ENCODE measurements around the gene ARPC1B.
A peak's percentile ranks its signal among the peaks of the same experiment; 100 is the strongest.
"Not testable (repeated sequence)": the region's sequence is repeated elsewhere in the genome, so short reads cannot be mapped to it uniquely, and the experiment has no call there.

Gene ARPC1B

DNA sequence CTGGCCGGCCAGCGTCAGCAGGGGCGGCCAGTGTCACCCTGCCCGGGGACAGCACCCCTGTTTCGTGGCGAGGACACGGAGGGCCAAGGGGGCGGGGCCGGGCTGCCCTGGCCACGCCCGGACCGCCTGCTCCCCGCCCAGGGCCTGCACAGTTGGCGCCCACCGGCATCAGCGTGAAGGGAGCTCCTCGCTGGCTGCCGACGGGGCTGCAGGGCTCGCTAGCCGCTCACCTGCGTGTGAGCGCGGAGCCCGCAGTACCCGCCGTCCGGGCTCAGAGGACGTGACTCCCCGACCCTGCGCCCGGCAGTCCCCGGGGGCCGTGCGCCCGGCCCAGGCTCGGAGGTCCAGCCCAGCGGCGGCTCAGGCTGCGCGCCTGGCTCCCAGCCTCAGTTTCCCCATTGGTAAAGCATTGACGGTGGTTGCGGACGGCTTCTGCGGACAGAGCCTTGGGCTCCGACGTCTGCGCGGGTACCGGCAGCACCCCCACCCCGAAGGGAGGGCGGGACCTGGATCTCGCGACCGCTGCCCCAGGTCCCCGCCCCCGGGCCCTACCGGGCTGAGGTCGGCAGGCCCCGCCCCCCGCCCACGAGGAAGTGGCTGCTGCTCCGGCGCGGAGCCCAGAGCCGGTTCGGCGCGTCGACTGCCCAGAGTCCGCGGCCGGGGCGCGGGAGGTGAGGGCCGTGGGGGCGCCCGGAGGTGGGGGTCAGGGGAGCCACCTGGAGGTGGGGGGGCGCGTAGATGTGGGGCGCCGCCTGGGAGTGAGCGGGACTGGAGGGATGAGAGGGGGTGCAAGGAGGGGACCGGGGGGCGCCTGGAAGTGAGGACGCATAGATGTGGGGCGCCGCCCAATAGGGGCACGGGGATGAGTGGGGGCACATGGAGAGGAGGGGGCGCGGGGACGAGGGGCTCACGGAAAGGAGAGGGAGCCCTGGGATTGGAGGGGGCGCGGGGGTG lies at the start of gene ARPC1B:
Gene ARPC1B, plus strand, starts transcription at position 620 of the 954 bp plus-strand sequence. CDS start 10,985 bp downstream, outside the sequence.
- DNase-seq: peak in 1 of 2 experiments; percentile 89

DNA sequence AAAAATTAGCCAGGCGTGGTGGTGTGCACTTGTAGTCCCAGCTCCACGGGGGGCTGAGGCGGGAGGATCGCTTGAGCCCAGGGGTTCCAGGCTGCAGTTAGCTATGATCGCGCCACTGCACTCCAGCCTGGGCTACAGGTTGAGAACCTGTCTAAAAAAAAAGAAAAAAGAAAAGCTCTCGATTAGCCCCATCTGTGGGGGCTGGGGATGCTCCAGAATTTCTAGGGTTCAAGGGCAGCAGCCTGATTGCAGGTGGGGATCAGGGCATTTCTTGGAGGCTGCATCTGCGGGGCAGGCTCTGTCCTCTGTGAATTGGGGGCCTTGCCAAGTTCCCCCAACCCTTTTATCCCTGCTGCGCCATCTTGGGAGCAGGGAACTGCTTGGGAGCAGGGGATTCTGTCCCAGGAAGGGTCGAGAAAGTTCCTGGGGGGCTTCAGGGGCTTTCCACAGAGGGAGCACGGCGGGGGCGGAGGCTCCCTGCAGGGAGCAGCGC lies 49.5 kb upstream of the ARPC1B start:
- DNase-seq: peak in 1 of 2 experiments; percentile 37

DNA sequence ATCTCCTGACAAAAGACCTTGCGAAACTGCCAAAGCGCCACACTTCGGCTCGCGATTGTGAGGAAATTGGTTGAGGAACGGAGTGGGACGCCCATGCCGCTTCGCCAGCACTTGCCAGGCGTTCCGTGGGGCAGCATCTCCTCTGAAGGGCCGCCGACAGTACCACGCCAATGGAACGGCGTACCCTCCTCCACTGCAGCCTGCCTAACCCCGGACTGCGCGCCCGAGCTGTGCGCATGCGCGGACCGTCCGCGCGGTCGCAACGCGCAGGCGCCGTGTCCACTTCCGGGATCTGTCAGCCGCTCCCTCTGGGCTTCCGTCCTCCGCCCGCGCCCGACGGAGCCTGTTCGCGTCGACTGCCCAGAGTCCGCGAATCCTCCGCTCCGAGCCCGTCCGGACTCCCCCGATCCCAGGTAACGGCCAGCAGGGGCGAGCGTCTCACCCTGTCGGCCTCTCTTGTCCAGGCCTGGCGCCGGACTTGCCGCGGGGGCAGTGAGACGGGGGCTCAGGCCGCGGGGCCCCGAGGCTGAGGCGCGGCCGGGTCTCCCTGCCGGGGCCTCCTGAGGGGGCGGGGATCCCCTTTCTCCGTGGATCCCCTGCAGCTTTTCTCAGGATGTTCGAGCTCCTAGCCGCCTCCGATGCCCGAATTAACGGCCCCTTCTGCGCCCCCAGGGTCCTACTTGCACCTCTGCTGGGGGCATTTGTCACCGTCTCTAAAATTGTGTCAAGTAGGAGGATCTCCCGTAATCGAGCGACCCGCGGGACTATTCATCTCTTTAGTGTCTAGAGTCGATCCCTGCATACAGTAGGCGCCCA lies 48.7 kb upstream of the ARPC1B start, which contains the start of gene ARPC1A:
Gene ARPC1A, plus strand, starts transcription at position 307 of the 816 bp plus-strand sequence. CDS start 7,456 bp downstream, outside the sequence.
- DNase-seq: peak; percentile 87 to 97

DNA sequence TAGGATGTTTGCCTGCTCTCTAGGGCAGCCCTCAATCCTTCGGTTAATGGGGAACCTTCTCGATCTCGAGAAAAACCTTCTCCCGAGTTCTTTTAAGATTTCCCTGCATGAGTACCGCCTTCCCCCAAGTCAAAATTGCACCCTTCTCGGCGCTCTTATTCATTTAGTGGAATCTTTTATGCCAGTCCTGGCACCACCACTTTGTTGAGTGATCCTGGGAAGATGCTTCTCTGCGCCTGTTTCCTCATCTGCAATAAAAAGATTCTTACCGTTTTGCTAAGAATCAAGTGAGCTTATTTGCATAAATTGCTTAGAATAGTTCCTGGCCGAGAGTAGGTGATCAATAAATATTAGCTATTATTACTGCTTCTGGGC lies 48.1 kb upstream of the ARPC1B start:
- DNase-seq: no peak

DNA sequence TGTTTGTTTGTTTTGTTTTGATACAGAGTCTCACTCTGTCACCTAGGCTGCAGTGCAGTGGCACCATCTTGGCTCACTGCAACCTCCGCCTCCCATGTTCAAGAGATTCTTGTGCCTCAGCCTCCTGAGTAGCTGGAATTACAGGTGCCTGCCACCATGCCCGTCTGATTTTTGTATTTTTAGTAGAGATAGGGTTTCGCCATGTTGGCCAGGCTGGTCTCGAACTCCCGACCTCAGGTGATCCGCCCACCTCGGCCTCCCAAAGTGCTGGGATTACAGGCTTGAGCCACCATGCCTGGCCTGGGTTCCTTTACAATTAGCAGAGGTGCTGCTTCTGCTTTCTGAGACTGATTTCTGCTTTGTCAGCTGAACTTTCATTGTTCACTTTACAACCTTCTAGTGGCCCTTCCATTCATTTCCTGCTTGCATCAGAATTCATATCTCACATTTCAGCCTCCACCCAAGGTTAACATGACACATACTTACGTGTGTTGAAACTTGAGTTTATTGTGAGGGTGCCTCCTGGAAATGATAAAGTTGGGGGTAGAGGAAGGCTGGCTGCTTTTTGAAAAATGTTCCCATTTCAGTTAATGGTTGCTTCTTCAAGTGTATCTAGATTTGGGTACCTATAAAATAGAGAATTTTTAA lies 44.1 kb upstream of the ARPC1B start:
- DNase-seq: not testable (repeated sequence)

DNA sequence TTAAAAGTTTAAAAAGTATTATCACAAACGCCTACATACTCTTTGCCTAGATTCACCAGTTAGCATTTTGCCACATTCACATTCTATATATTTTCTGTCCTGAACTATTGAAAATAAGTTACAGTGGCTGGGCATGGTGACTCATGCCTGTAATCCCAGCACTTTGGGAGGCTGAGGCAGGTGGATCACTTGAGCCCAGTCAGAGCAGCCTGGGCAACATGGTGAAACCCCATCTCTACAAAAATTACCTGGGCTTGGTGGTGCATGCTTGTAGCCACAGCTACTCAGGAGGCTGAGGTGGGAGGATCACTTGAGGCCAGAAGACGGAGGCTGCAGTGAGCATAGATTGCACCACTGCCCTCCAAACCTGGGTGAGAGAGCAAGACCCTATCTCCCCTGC lies 43.5 kb upstream of the ARPC1B start:
- no peak for DNase-seq

DNA sequence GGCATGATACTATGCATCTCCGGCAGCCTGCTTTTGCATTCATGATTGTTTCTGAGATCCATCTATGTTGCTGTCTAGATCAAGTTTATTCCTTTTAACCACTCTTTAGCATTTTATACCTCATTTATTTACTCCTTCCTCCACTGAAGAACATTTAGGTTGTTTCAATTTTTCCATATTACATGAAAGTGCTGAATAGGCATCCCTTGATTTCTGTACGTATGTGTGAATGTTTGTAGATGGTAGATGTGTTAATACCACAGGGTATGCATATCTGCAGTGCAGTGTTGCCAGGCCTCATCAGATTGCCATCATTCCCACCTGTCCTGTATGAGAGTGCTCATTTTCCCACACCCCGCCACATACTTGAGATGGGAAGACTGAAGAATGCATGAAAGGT lies 34.9 kb upstream of the ARPC1B start:
- DNase-seq: no peak

DNA sequence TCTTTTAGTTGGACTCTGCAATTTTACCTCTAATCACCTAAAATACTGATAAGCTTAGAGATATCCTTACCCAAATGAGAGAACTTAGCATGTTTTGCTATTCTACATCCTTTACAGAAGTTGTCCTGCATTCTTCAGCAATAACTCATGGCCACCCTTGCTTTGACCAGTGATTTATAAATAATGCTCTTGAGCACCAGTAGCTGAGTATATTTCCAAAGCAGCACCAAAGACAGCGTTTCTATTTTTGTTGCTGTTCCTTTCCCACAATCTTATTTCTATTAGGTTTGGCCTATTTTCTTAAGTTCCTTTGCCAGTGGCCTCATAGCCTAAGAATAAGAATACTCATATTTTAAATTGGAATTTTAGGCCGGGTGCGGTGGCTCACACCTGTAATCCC lies 33.9 kb upstream of the ARPC1B start:
- no peak for DNase-seq

DNA sequence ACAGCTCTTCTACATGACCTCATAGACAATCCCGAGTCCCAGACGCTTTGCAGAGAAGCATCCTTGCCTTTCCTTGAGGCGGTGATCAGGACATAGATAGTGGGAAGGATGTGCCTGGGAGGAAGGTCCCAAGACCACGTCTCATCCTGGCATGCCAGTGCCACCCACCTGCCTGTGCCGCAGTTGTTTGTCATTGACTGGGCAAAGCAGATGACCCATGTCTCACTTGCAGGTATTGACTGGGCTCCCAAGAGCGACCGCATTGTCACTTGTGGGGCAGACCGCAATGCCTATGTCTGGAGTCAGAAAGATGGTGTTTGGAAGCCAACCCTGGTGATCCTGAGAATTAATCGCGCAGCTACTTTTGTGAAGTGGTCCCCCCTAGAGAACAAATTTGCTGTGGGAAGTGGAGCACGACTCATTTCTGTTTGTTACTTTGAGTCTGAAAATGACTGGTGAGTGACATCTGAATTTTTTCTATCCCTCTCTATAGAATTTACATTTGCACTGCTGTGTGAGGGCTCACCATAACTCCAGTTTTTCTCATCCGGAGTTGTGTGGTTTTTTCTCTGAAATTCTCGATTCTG lies 30.4 kb upstream of the ARPC1B start:
- no peak for DNase-seq

DNA sequence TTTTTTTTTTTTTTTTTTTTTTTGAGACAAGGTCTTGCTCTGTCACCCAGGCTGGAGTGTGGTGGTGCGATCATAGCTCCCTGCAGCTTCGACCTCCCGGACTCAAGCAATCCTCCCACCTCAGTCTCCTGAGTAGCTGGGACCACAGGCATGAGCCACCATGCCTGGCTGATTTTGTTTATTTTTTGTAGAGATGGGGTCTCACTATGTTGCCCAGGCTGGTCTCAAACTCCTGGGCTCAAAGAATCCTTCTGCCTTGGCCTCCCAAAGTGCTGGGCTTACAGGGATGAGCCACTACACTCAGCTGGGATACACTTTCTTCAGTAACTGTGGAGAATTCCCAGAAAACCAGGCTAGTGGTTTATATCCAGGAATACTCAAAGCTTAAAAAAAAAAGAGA lies 23.9 kb upstream of the ARPC1B start:
- DNase-seq: not testable (repeated sequence)

DNA sequence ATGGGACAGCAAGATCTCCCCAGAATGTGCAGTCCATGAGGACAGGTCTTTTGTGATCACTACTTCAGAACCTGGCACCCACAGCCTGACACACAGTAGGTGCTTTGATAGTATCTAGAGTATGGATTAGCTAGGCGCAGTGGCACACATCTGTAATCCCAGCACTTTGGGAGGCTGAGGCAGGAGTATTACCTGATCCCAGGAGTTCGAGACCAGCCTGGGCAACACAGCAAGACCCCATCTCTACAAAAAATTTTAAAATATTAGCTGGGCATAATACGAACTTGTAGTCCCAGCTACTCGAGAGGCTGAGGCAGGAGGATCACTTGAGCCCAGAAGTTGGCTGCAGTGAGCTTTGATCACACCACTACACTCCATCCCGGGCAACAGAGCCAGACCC lies 22.3 kb upstream of the ARPC1B start:
- DNase-seq: no peak

DNA sequence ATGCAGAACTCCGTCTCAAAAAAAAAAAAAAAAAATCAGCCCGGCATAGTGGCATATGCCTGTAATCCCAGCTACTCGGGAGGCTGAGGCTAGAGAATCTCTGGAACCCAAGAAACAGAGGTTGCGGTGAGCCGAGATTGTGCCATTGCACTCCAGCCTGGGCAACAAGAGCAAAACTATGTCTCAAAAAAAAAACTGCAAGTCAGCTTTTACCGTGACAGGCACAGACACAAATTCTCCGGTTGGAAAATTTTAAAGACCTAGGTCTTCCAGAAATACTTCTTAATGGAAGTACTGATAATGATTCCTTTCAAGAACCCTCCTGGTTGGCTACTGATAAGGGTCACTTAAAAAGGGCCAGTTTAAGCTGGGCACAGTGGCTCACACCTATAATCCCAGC lies 19.4 kb upstream of the ARPC1B start:
- no peak for DNase-seq

DNA sequence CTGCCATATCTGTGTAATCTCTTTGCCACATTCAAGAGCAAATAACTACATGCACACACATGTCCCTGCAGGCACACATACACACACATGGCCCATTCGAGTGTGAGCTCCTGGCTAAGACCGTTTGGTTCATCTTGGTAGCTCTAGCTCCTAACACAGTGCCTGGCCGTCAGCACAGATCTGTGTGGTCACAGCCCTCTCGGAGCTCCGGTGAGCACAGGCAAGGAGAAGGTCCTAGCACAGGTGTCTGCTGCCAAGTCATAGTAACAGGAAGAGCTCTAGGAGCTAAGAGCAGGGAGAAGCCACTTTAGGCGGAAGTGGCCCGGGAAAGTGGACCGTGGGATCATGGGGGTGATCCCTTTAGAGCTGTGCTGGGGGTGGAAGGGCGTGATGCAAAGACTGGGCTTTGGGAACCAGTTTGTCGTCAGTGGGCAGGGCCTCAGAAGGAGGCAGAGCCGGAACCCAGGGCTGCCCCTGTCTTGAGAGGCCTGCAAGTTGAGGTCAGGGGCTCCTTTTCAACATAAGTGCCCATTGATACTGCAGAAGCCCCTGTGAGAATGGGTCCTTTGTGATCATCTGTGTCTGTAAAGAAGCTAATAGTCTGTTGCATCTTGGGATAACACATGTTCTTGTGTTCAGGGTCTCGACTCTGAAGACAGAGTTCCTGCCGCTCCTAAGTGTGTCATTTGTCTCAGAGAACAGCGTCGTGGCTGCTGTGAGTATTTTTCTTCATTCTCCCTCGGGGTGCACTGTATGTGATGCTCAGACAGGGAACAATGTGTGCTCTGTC lies 16.6 kb upstream of the ARPC1B start:
- DNase-seq: no peak

DNA sequence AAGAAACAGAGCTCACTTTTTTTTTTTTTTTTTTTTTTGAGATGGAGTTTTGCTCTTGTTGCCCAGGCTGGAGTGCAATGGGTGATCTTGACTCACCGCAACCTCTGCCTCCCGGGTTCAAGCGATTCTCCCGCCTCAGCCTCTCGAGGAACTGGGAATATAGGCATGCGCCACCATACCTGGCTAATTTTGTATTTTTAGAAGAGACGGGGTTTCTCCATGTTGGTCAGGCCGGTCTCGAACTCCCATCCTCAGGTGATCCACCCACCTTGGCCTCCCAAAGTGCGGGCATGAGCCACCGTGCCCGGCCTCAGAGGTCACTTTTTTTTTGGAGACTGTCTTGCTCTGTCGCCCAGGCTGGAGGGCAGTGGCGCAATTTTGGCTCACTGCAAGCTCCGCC lies 16.0 kb upstream of the ARPC1B start:
- DNase-seq: not testable (repeated sequence)

DNA sequence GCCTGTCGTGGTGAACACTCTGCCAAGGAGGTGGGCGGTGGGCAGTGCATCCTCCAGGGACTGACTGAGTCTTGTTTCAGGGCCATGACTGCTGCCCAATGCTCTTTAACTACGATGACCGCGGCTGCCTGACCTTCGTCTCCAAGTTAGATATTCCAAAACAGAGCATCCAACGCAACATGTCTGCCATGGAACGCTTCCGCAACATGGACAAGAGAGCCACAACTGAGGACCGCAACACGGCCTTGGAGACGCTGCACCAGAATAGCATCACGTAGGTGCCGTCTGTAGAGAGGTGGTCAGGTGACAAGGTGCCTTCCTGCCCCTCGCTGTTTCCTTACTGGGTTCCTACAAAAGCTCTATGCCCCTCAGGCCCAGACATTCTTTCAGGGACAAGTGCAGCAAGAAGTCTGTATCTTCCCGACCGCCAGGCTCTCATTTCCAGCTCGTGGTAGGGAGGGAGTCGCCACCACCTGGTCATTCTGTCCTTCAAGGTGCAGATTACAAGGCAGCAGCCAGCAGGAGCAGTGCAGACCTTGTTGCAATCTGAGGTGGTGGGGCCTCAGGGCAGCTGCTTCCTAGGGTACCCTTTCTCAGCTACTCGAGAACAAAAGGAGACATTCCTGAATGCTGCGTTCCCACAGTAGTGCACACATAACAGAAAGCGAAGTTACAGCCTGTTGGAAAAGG lies 14.9 kb upstream of the ARPC1B start:
- DNase-seq: no peak

DNA sequence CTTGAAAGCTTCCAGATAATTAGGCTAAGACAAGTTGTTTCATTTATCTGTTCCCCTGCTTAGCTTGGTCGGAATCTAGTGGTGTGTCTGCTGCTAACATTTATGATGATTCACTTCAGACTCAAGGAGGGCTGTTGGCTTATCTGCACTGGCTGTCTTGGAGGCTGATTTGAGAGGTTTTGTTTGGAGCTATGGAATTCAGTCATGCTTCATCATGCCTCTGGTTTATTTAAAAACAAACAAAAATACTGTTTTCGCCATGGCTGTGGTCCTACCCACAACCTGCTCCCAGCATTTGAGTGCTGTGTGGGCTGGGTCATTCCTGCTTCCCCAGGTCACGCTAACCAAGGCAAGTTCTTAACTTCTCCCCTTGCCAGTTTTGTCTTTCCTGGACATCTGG lies 11.7 kb upstream of the ARPC1B start:
- no peak for DNase-seq

DNA sequence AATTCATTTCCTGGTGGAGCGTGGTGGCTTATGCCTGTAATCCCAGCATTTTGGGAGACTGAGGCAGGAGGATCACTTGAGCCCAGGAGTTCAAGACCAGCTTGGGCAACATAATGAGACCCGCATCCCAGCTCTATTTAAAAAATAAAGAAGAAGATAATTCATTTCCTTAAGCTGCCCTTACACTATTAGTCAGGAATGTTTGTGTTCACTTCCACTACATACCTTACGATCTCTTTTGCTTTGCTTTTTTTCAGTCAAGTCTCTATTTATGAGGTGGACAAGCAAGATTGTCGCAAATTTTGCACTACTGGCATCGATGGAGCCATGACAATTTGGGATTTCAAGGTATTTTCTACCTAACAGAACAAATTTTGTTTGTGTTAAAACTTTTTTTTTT lies 11.2 kb upstream of the ARPC1B start:
- no peak for DNase-seq

DNA sequence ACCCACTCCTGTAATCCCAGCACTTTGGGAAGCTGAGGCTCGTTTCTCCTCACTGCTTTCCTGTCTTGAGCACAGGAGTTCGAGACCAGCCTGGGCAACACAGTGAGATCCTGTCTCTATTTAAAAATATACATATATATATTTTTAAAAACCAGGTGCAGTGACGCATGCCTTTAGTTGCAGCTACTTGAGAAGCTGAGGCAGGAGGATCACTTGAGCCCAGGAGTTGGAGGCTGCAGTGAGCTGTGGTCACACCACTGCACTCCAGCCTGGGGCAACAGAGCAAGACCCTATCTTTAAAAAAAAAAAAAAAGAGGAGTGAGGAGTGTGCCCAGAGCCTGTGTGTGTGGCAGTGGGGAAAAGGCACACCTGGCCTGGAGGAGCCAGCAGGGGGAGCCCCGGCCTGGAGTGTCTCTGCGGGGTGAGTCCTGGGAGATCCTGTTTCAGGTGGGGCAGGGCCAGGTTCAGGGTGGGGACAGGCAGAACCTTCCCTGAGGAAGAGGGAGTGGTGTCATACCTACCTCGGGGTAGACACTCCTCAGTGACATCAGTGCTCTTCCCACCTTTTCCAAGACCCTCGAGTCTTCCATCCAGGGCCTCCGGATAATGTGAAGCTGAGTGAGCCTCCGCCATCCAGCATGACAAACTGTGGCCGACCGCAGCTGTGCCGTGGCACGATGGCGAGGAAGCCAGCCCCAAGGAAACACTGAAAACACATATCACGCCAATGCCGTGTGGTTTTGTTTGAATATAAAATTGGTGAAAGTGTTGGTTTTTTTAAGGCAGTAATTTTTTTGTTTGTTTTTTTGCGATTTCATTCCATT lies 9.0 kb upstream of the ARPC1B start:
- peak in 1 of 2 experiments; percentile 55 for DNase-seq

DNA sequence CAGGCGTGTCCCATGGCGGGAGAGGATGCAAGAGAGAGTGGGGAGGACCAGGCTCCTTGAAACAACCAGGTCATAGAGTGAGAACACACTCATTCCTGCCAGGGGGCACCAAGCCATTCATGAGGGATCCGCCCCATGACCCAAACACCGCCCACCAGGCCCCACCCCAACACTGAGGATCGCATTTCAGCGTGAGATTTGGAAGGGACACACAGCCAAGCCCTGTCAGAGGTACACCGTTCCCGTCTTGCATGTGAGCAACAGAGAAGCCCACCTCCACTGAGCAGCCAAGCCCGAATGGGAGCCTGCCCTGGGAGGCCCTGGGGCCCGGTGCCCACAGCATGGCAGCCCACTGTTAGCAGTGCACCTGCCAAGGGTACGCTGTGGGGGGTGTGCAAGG lies 7.9 kb upstream of the ARPC1B start:
- no peak for DNase-seq

DNA sequence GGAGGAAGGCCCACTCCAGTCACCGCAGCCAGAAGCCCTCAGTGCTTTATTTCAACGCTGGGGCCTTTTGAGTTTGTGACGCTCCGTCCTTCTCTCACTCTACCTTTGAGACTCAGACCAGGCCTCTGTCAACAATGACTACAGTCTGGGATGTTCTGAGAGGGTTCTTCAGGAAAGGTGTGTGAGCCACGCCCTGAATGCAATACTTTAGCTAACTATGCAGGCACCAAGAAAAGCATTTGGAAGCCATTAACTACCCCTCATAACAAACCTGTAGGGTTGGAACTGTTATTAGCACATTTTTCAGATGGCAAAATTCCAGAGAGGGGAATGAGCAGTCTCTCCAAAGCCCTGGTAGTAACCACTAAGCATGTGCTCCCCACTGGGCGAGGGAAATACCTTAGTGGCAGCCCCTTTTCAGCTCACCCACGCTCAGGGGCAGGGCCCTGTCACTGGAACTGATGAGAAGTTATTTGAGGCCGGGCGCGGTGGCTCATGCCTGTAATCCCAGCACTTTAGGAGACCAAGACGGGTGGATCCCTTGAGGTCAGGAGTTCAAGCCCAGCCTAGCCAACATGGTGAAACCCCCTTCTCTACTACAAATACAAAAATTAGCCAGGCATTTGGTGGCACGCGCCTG lies 5.7 kb upstream of the ARPC1B start:
- no peak for DNase-seq

Data from NCI-H526 (cell line).